Gastroesophageal sphincter (tissue), 4 donors: ENCODE results near the gene STON1. TPM values are rescaled to one million over a fixed set of nuclear protein-coding genes. Genes with fewer than 3 reads are reported as not detected.

Experiments
- ATAC-seq: fragments of 150-250 bp; one replicate; pipeline ENCODE4 v1.9.1; 2016; ENCODE audit warnings: mild to moderate bottlenecking, moderate library complexity
- H3K27ac ChIP-seq, 4 donors: fragments of 200-600 bp; sonication (generic) in 3 of 4; 1 replicate in 3 of 4; 2 replicates in 1 of 4; pipeline ENCODE4 v1.5.1; 2016 to 2019
- H3K27me3 ChIP-seq: fragments of 200-600 bp; sonication (generic); one replicate; pipeline ENCODE4 v1.5.1; 2019
- H3K36me3 ChIP-seq, 2 donors: fragments of 200-600 bp; sonication (generic); one replicate each; pipeline ENCODE4 v1.5.1; 2019; ENCODE audit warnings: control low read depth in 1 of 2
- H3K4me1 ChIP-seq, 3 donors: fragments of 200-600 bp; sonication (generic); 1 replicate in 2 of 3; 2 replicates in 1 of 3; pipeline ENCODE4 v1.5.1; 2016 to 2019; ENCODE audit warnings: control low read depth in 2 of 3
- H3K4me3 ChIP-seq, 2 donors: fragments of 200-600 bp; sonication (generic); one replicate each; pipeline ENCODE4 v1.5.1; 2019; ENCODE audit warnings: mild to moderate bottlenecking in 1 of 2, moderate library complexity in 1 of 2
- H3K9me3 ChIP-seq, 3 donors: fragments of 200-600 bp; sonication (generic); one replicate each; pipeline ENCODE4 v1.5.1; 2017 to 2019; ENCODE audit warnings: control low read depth in 2 of 3
- CTCF ChIP-seq, 4 experiments: fragments of 200-600 bp in 2 of 4; fragments of 450-650 bp in 2 of 4; sonication (generic) in 1 of 4; IDR thresholded peaks; one replicate each; pipeline ENCODE4 v1.5.1; 2017 to 2019; ENCODE audit warnings: antibody characterized with exemption in 4 of 4, mild to moderate bottlenecking in 2 of 4, moderate library complexity in 2 of 4
- EP300 ChIP-seq: sonication (generic); formaldehyde crosslinking; IDR thresholded peaks from one replicate; pipeline ENCODE4 v1.6.1; 2017; ENCODE audit warnings: antibody characterized with exemption, mild to moderate bottlenecking
- POLR2A ChIP-seq, 2 donors: fragments of 450-650 bp; IDR thresholded peaks; one replicate each; pipeline ENCODE4 v1.6.1; 2017; ENCODE audit warnings: antibody characterized with exemption in 2 of 2, mild to moderate bottlenecking in 2 of 2, moderate library complexity in 1 of 2
- POLR2AphosphoS5 ChIP-seq: sonication (generic); formaldehyde crosslinking; IDR thresholded peaks from one replicate; pipeline ENCODE4 v1.6.1; 2017; ENCODE audit warnings: antibody characterized with exemption
- WGBS, 2 donors: methylation state at CpG; one replicate each; pipeline ENCODE4 v1.1.5; 2018; ENCODE audit warnings: low coverage in 1 of 2; 5-methylcytosine and 5-hydroxymethylcytosine counted together
- total RNA-seq, 4 donors: library from RNA; depleted of rRNA; stranded (reverse); fragments of >200 nt; gene quantifications; one replicate each; pipeline ENCODE4 v1.1.0, GENCODE V29; 2016

STON1 gene
- total RNA-seq, 4 donors from 2014 or later, result 118 to 263 (median 158) TPM

GRCh38 chr2:48574353-48575287, 44.7 kb downstream of the STON1 start:
- H3K4me1 ChIP-seq, result peaks cover 3 to 48% (median 9%) of the 10 kb centered on the region in 3 donors
- 62 to 77% methylated on average over 7 to 8 of the region's 9 CpGs for whole genome bisulfite sequencing, 2 donors

GRCh38 chr2:48578313-48578712, 48.4 kb downstream of the STON1 start:
- 89% methylated on average over 3 of the region's 4 CpGs; no CpG with 5 or more reads in 1 of the 2 donors for WGBS, 2 donors
- Histone ChIP-seq H3K9me3 (no peaks in the 10 kb centered on the region), H3K4me1 (peaks cover 0 to 25% (median 0%) of the 10 kb centered on the region in 3 donors), H3K36me3 (peaks cover 0 to 39% of the 10 kb centered on the region in 2 donors), H3K27ac (no peak overlapping the region), H3K27me3 (no peaks in the 10 kb centered on the region), H3K4me3 (no peak overlapping the region)
- no peak for TF ChIP-seq EP300
- no peak for TF ChIP-seq CTCF (IDR thresholded peaks at IDR 0.05)
- no peak for TF ChIP-seq POLR2A (IDR thresholded peaks at IDR 0.05)
- TF ChIP-seq POLR2AphosphoS5, result no peak
- ATAC-seq, result no peak

More at GRCh38 chr2:48574353-48575287, 44.7 kb downstream of the STON1 start:
- no peaks in the 10 kb centered on the region for H3K9me3 ChIP-seq
- H3K36me3 ChIP-seq, result peaks cover 0 to 13% of the 10 kb centered on the region in 2 donors
- H3K27me3 ChIP-seq, result no peaks in the 10 kb centered on the region
- H3K27ac ChIP-seq, result peak overlapping the region in 1 of 4 donors; percentile 20
- no peak for ATAC-seq
- H3K4me3 ChIP-seq, result no peak overlapping the region
- TF ChIP-seq POLR2A (IDR thresholded peaks at IDR 0.05), result no peak
- no peak for TF ChIP-seq CTCF (IDR thresholded peaks at IDR 0.05)

GRCh38 chr2:48583961-48584360, 54.0 kb downstream of the STON1 start:
- Histone ChIP-seq H3K27me3 (no peaks in the 10 kb centered on the region), H3K4me3 (no peak overlapping the region), H3K27ac (no peak overlapping the region), H3K4me1 (peaks cover 0 to 65% (median 6%) of the 10 kb centered on the region in 3 donors), H3K9me3 (no peaks in the 10 kb centered on the region), H3K36me3 (peaks cover 0 to 61% of the 10 kb centered on the region in 2 donors)
- no peak for TF ChIP-seq POLR2A (IDR thresholded peaks at IDR 0.05)
- TF ChIP-seq EP300, result no peak
- no peak for TF ChIP-seq POLR2AphosphoS5
- TF ChIP-seq CTCF (IDR thresholded peaks at IDR 0.05), result no peak
- no peak for ATAC-seq
- WGBS, 2 donors, result 90 to 100% methylated on average over 1 to 2 of the region's 3 CpGs

GRCh38 chr2:48584551-48584950, 54.6 kb downstream of the STON1 start:
- Histone ChIP-seq H3K36me3 (peaks cover 0 to 61% of the 10 kb centered on the region in 2 donors), H3K4me1 (peaks cover 3 to 68% (median 7%) of the 10 kb centered on the region in 3 donors), H3K9me3 (no peaks in the 10 kb centered on the region), H3K27ac (no peak overlapping the region), H3K4me3 (no peak overlapping the region), H3K27me3 (no peaks in the 10 kb centered on the region)
- WGBS, 2 donors, result no CpG with 5 or more reads among the region's 4 CpGs
- ATAC-seq, result no peak
- no peak for TF ChIP-seq EP300
- no peak for TF ChIP-seq CTCF (IDR thresholded peaks at IDR 0.05)
- TF ChIP-seq POLR2A (IDR thresholded peaks at IDR 0.05), result no peak
- no peak for TF ChIP-seq POLR2AphosphoS5
